Astrocyte (in vitro differentiated cells and primary cell): ENCODE data around the gene ZBTB7C. TPM values are rescaled to one million over a fixed set of nuclear protein-coding genes. Genes with fewer than 3 reads are reported as not detected.

ENCODE experiments used
- DNase-seq: peaks from one replicate; pipeline ENCODE4 v3.0.0-alpha.2; 2010; ENCODE audit warnings: low read depth
- FAIRE-seq: peaks from 2 replicates; lab custom pipeline; 2011; peaks lifted over from hg19 to GRCh38; lab: Jason Lieb, UNC
- H2AFZ ChIP-seq: 2 replicates; pipeline ENCODE4 v1.6.0; 2012; ENCODE audit warnings: low read depth, low read length, inconsistent platforms
- H3K27ac ChIP-seq: 2 replicates; pipeline ENCODE4 v1.5.1; 2011; ENCODE audit warnings: low read depth, low read length, inconsistent platforms
- H3K27me3 ChIP-seq: 2 replicates; pipeline ENCODE4 v1.6.0; 2011; ENCODE audit warnings: low read length, inconsistent platforms; ENCODE audit not compliant: insufficient read depth
- H3K36me3 ChIP-seq: 2 replicates; pipeline ENCODE4 v1.5.1; 2011; ENCODE audit warnings: low read length, inconsistent platforms; ENCODE audit not compliant: insufficient read depth
- H3K4me1 ChIP-seq: 2 replicates; pipeline ENCODE4 v1.5.1; 2011; ENCODE audit warnings: low read length, inconsistent platforms; ENCODE audit not compliant: insufficient read depth
- H3K4me2 ChIP-seq: 2 replicates; pipeline ENCODE4 v1.6.0; 2012; ENCODE audit warnings: low read length, inconsistent platforms
- H3K4me3 ChIP-seq: 2 replicates; pipeline ENCODE4 v1.5.1; 2011; ENCODE audit warnings: low read depth, mild to moderate bottlenecking, low read length, inconsistent platforms; ENCODE audit not compliant: insufficient read depth
- H3K79me2 ChIP-seq: 2 replicates; pipeline ENCODE4 v1.6.0; 2012; ENCODE audit warnings: mild to moderate bottlenecking, low read length, inconsistent platforms; ENCODE audit not compliant: insufficient read depth
- H3K9ac ChIP-seq: 2 replicates; pipeline ENCODE4 v1.6.0; 2012; ENCODE audit warnings: mild to moderate bottlenecking, low read length, inconsistent platforms
- H3K9me3 ChIP-seq: 2 replicates; pipeline ENCODE4 v1.5.1; 2012; ENCODE audit warnings: low read depth, mild to moderate bottlenecking, low read length, inconsistent platforms; ENCODE audit not compliant: insufficient read depth
- H4K20me1 ChIP-seq: 2 replicates; pipeline ENCODE4 v1.6.0; 2012; ENCODE audit warnings: low read length, inconsistent platforms; ENCODE audit not compliant: insufficient read depth
- H3K27ac Mint-ChIP-seq: one replicate; pipeline ENCODE4 v1.8.0; 2021; ENCODE audit warnings: mild to moderate bottlenecking, mixed read lengths; ENCODE audit not compliant: unreplicated experiment
- H3K27me3 Mint-ChIP-seq: one replicate; pipeline ENCODE4 v1.8.0; 2021; ENCODE audit warnings: low read depth, mixed read lengths; ENCODE audit not compliant: unreplicated experiment
- H3K36me3 Mint-ChIP-seq: one replicate; pipeline ENCODE4 v1.8.0; 2021; ENCODE audit warnings: low read depth, mixed read lengths; ENCODE audit not compliant: unreplicated experiment
- H3K4me1 Mint-ChIP-seq: one replicate; pipeline ENCODE4 v1.8.0; 2021; ENCODE audit warnings: low read depth, mixed read lengths; ENCODE audit not compliant: unreplicated experiment
- H3K4me3 Mint-ChIP-seq: one replicate; pipeline ENCODE4 v1.8.0; 2021; ENCODE audit warnings: mild to moderate bottlenecking, moderate library complexity, mixed read lengths; ENCODE audit not compliant: unreplicated experiment
- H3K9me3 Mint-ChIP-seq: one replicate; pipeline ENCODE4 v1.8.0; 2021; ENCODE audit warnings: mild to moderate bottlenecking, mixed read lengths; ENCODE audit not compliant: unreplicated experiment
- EZH2 ChIP-seq: IDR thresholded peaks from 2 replicates; pipeline ENCODE4 v1.6.1; 2012; ENCODE audit warnings: mild to moderate bottlenecking, low read length, inconsistent platforms; ENCODE audit not compliant: insufficient read depth
- total RNA-seq: library from RNA; stranded (reverse); gene quantifications from 2 replicates; pipeline ENCODE4 v1.2.1, GENCODE V29; 2021
- TF ChIP-seq, protein P1 (sequence below): IDR thresholded peaks from 2 replicates; pipeline ENCODE4 v1.5.1; 2011; ENCODE audit warnings: low read depth, mild to moderate bottlenecking, inconsistent platforms, low read length, moderate library complexity; ENCODE audit not compliant: insufficient read depth

The ZBTB7C gene
- total RNA-seq, 1 donor from 2014 or later: 1.0 TPM

DNA sequence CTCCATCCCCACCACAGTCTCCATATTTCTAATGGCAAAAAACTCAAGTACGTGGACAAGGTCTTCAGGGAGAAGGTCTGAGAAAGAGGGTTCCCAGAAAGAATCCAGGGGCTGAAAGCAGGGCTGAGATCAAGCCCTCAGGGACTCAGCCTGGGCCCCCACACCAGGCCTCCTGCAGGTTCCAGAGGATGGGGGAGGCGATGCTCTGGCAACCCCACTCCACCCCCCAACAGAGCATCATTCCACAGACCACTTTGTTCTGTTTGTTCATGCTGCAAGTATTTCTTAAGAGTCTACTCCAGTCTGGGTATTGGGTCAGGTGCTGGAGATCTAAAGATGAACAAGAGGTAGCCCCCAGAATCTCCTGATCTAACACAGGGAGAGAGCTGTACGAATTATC is 32.2 kb downstream of the ZBTB7C start:
- FAIRE-seq: no peak
- Mint-ChIP-seq H3K27me3 (peaks cover 32% of the 10 kb centered on the region), H3K4me1 (peaks cover 11% of the 10 kb centered on the region), H3K36me3 (peaks cover 2% of the 10 kb centered on the region), H3K9me3 (peaks cover 6% of the 10 kb centered on the region), H3K4me3 (no peak overlapping the region), H3K27ac (no peak overlapping the region)
- TF ChIP-seq, protein P1, sequence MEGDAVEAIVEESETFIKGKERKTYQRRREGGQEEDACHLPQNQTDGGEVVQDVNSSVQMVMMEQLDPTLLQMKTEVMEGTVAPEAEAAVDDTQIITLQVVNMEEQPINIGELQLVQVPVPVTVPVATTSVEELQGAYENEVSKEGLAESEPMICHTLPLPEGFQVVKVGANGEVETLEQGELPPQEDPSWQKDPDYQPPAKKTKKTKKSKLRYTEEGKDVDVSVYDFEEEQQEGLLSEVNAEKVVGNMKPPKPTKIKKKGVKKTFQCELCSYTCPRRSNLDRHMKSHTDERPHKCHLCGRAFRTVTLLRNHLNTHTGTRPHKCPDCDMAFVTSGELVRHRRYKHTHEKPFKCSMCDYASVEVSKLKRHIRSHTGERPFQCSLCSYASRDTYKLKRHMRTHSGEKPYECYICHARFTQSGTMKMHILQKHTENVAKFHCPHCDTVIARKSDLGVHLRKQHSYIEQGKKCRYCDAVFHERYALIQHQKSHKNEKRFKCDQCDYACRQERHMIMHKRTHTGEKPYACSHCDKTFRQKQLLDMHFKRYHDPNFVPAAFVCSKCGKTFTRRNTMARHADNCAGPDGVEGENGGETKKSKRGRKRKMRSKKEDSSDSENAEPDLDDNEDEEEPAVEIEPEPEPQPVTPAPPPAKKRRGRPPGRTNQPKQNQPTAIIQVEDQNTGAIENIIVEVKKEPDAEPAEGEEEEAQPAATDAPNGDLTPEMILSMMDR: no peak
- TF ChIP-seq EZH2: no peak
- Histone ChIP-seq H3K4me2 (no peak overlapping the region), H3K27me3 (peaks cover 16% of the 10 kb centered on the region), H2AFZ (no peak overlapping the region), H3K4me3 (no peak overlapping the region), H3K27ac (no peak overlapping the region), H3K9ac (no peak overlapping the region), H3K4me1 (no peaks in the 10 kb centered on the region), H3K79me2 (no peaks in the 10 kb centered on the region), H4K20me1 (no peaks in the 10 kb centered on the region), H3K9me3 (no peaks in the 10 kb centered on the region), H3K36me3 (no peaks in the 10 kb centered on the region)
- no peak for DNase-seq

DNA sequence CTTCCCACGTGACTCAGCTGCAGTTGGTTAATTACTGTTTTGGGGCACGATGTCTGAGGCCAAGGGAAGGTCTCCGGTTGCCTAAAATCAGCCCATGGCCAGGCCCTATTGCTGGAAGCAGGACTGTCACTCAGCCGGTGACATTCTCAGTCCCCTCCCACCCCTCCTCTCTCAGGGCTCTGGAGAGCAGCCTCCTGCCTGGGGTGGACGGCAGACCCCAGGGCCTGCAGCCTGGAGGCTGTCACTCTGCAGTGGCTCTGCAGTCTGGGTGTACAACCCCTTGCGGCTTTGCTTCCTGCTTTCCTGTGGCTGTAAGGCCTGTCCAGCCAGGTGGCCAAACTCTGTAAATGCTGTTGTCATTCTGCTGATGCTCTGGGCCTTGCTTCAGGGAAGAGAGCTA is 32.8 kb downstream of the ZBTB7C start:
- Histone ChIP-seq H3K36me3 (no peaks in the 10 kb centered on the region), H3K4me3 (no peak overlapping the region), H4K20me1 (no peaks in the 10 kb centered on the region), H3K79me2 (no peaks in the 10 kb centered on the region), H3K27me3 (peaks cover 16% of the 10 kb centered on the region), H3K4me1 (no peaks in the 10 kb centered on the region), H3K4me2 (no peak overlapping the region), H2AFZ (no peak overlapping the region), H3K27ac (no peak overlapping the region), H3K9me3 (no peaks in the 10 kb centered on the region), H3K9ac (no peak overlapping the region)
- FAIRE-seq (no peak), DNase-seq (no peak)
- H3K4me1 Mint-ChIP-seq: peaks cover 11% of the 10 kb centered on the region
- peaks cover 2% of the 10 kb centered on the region for H3K36me3 Mint-ChIP-seq
- H3K27ac Mint-ChIP-seq: no peak overlapping the region
- peaks cover 32% of the 10 kb centered on the region for H3K27me3 Mint-ChIP-seq
- H3K9me3 Mint-ChIP-seq: peaks cover 6% of the 10 kb centered on the region
- H3K4me3 Mint-ChIP-seq: no peak overlapping the region
- TF ChIP-seq EZH2: no peak
- TF ChIP-seq, protein P1: no peak

DNA sequence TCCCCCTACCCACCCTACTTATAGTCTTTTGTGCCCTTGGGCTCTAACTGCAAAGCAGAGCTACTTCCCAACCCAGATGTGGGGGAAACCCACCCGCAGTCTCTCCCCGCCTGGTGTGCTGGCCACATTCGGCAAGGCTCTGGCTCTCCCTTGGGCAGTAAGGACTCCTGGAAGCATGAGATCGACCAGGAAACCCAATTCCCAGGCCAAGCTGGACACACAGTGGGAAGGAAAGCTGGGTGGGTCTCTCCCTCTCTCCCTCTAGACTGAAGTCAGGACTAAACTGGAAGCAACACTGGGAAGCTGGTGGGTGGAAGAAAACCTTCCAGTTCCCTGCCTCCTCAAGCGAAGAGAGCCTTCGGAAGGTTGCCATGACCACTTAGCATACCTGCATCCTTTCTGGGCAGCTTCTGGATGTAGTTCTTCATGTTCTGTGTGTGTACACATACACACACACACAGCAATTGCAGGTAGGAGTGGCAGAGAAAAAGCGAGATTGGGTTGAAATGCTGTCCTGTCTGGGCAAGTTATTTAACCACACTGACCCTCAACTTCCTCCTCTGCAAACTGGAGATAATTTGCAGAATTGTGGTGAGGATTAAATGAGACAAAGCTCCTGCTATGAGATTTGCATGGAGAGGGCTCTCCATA is 33.9 kb downstream of the ZBTB7C start:
- no peak overlapping the region for H3K27ac ChIP-seq
- Mint-ChIP-seq H3K4me3 (no peak overlapping the region), H3K4me1 (peaks cover 11% of the 10 kb centered on the region), H3K36me3 (peaks cover 2% of the 10 kb centered on the region), H3K27ac (no peak overlapping the region), H3K9me3 (peaks cover 6% of the 10 kb centered on the region), H3K27me3 (peaks cover 27% of the 10 kb centered on the region)
- no peaks in the 10 kb centered on the region for H4K20me1 ChIP-seq
- H3K9me3 ChIP-seq: no peaks in the 10 kb centered on the region
- no peaks in the 10 kb centered on the region for H3K4me1 ChIP-seq
- no peaks in the 10 kb centered on the region for H3K36me3 ChIP-seq
- H3K9ac ChIP-seq: no peak overlapping the region
- no peak for FAIRE-seq
- peaks cover 16% of the 10 kb centered on the region for H3K27me3 ChIP-seq
- no peak overlapping the region for H2AFZ ChIP-seq
- H3K4me3 ChIP-seq: no peak overlapping the region
- H3K79me2 ChIP-seq: no peaks in the 10 kb centered on the region
- DNase-seq: no peak
- TF ChIP-seq EZH2: no peak
- TF ChIP-seq, protein P1: no peak
- H3K4me2 ChIP-seq: no peak overlapping the region
